Endothelial cell of umbilical vein (primary cell): ENCODE data around the gene EDN1. TPM values are rescaled to one million over a fixed set of nuclear protein-coding genes. Genes with fewer than 3 reads are reported as not detected.

Experiments
- BruUV-seq: library from RNA; stranded (reverse); fragments of 400-500 nt; replicated peaks from 2 replicates; lab custom pipeline; 2021; lab: Mats Ljungman, UMichigan
- CTCF ChIA-PET: fragments of 300-600, 350-600 bp; sonication (Branson Sonifier 250); formaldehyde crosslinking; loops from one replicate; lab custom pipeline; 2021; ENCODE audit warnings: antibody characterized with exemption, inconsistent platforms; lab: Charles Lee
- POLR2A ChIA-PET: fragments of 300-600, 350-600 bp; sonication (Branson Sonifier 250); formaldehyde crosslinking; loops from one replicate; lab custom pipeline; 2021; ENCODE audit warnings: antibody characterized with exemption, inconsistent platforms; lab: Charles Lee
- DNase-seq: peaks from one replicate; pipeline ENCODE4 v3.0.0-alpha.2; 2011; ENCODE audit warnings: low read depth, low spot score
- FAIRE-seq: peaks from 2 replicates; lab custom pipeline; 2011; peaks lifted over from hg19 to GRCh38; lab: Jason Lieb, UNC
- H2AFZ ChIP-seq: 2 replicates; pipeline ENCODE4 v1.6.0; 2012; ENCODE audit warnings: low read depth, low read length, control low read depth, inconsistent platforms
- H3K27ac ChIP-seq: 2 replicates; pipeline ENCODE4 v1.5.1; 2011; ENCODE audit warnings: low read depth, mild to moderate bottlenecking, control low read depth, low read length, moderate library complexity; ENCODE audit not compliant: insufficient read depth
- H3K27me3 ChIP-seq, 2 experiments: 2 replicates each; pipeline versions ENCODE4 v1.6.0 to v1.6.1; 2011; ENCODE audit warnings: low read length in 2 of 2, mixed read lengths in 1 of 2; ENCODE audit not compliant: control insufficient read depth in 2 of 2, insufficient read depth in 2 of 2
- H3K36me3 ChIP-seq, 2 experiments: 2 replicates in 1 of 2; 3 replicates in 1 of 2; pipeline ENCODE4 v1.5.1; 2011; ENCODE audit warnings: low read length in 2 of 2, mild to moderate bottlenecking in 1 of 2, moderate library complexity in 1 of 2; ENCODE audit not compliant: control insufficient read depth in 2 of 2, insufficient read depth in 2 of 2; ENCODE audit errors: extremely low read depth in 1 of 2
- H3K4me1 ChIP-seq: 3 replicates; pipeline ENCODE4 v1.5.1; 2011; ENCODE audit warnings: mild to moderate bottlenecking, low read length; ENCODE audit not compliant: control insufficient read depth, insufficient read depth; ENCODE audit errors: extremely low read depth
- H3K4me2 ChIP-seq: 2 replicates; pipeline ENCODE4 v1.6.1; 2011; ENCODE audit warnings: low read length, control low read depth, mixed read lengths; ENCODE audit not compliant: insufficient read depth
- H3K4me3 ChIP-seq, 3 experiments: fragments of 200-600 bp in 1 of 3; sonication (generic), shearing (Covaris generic) in 1 of 3; replicated peaks in 1 of 3; 2 replicates each; pipeline ENCODE4 v1.5.1; 2011 to 2016; ENCODE audit warnings: control low read depth in 3 of 3, low read length in 3 of 3, mild to moderate bottlenecking in 2 of 3, inconsistent platforms in 1 of 3, low read depth in 1 of 3, moderate library complexity in 1 of 3; ENCODE audit not compliant: insufficient read depth in 1 of 3
- H3K79me2 ChIP-seq: 2 replicates; pipeline ENCODE4 v1.6.0; 2012; ENCODE audit warnings: low read length, inconsistent platforms; ENCODE audit not compliant: control insufficient read depth, insufficient read depth
- H3K9ac ChIP-seq: replicated peaks from 2 replicates; pipeline ENCODE3; 2011; ENCODE audit warnings: low read length, control low read depth; ENCODE audit not compliant: insufficient read depth; ENCODE audit errors: extremely low read depth
- H3K9me1 ChIP-seq: replicated peaks from 3 replicates; pipeline ENCODE4 v1.6.0; 2011; ENCODE audit warnings: mild to moderate bottlenecking, low read length; ENCODE audit not compliant: control insufficient read depth, insufficient read depth; ENCODE audit errors: extremely low read depth
- H3K9me3 ChIP-seq: replicated peaks from 2 replicates; pipeline ENCODE4 v1.5.1; 2012; ENCODE audit warnings: low read length, inconsistent platforms; ENCODE audit not compliant: control insufficient read depth, insufficient read depth
- H4K20me1 ChIP-seq: replicated peaks from 2 replicates; pipeline ENCODE3; 2011; ENCODE audit warnings: mild to moderate bottlenecking, low read length; ENCODE audit not compliant: control insufficient read depth, insufficient read depth; ENCODE audit errors: extremely low read depth
- EZH2 ChIP-seq: IDR thresholded peaks from 2 replicates; pipeline ENCODE4 v1.6.1; 2012; ENCODE audit warnings: borderline replicate concordance, low read depth, mild to moderate bottlenecking, moderate library complexity, low read length, inconsistent platforms; ENCODE audit not compliant: severe bottlenecking
- GATA2 ChIP-seq: IDR thresholded peaks from 2 replicates; pipeline ENCODE4 v1.7.0; 2011; ENCODE audit warnings: low read depth, mild to moderate bottlenecking, moderate library complexity, mixed read lengths, low read length; ENCODE audit not compliant: insufficient read length, insufficient read depth
- MYC ChIP-seq: IDR thresholded peaks from one replicate; pipeline ENCODE4 v1.6.1; 2011; ENCODE audit warnings: mild to moderate bottlenecking, low read depth, low read length
- POLR2A ChIP-seq: IDR thresholded peaks from 2 replicates; pipeline ENCODE4 v1.6.1; 2012; ENCODE audit warnings: low read depth, mild to moderate bottlenecking, control low read depth, low read length
- POLR2AphosphoS5 ChIP-seq: IDR thresholded peaks from 2 replicates; pipeline ENCODE4 v1.6.1; 2012; ENCODE audit warnings: low read depth, mild to moderate bottlenecking, control low read depth, low read length, moderate library complexity; ENCODE audit not compliant: insufficient read depth
- dilution Hi-C: fragments of 300-500 bp; cut with MboI; formaldehyde crosslinking; loops from one replicate; pipeline ENCODE4 v1.15.0; 2019; ENCODE audit warnings: low sequenced_read_pairs; ENCODE audit not compliant: extremely low pct_ligation_motif_present
- intact Hi-C: fragments of 100-400 bp; cut with micrococcal nuclease; formaldehyde crosslinking; loops from one replicate; pipeline ENCODE4 v1.10.0; 2022
- polyA plus RNA-seq, 4 experiments: library from polyadenylated mRNA; depleted of rRNA in 3 of 4; stranded (reverse) in 3 of 4; unstranded in 1 of 4; fragments of >200 nt; gene quantifications; 2 replicates each; pipeline versions ENCODE4 v1.2.1 to v1.2.3, GENCODE V29; 2011 to 2012; ENCODE audit warnings: missing spikeins in 1 of 4
- total RNA-seq: library from RNA; stranded (reverse); gene quantifications from 2 replicates; pipeline ENCODE4 v1.2.3, GENCODE V29; 2021
- TF ChIP-seq, protein P1 (sequence below): IDR thresholded peaks from 2 replicates; pipeline ENCODE4 v1.6.1; 2011; ENCODE audit not compliant: insufficient read depth, insufficient read length

Gene EDN1
- total and polyA plus RNA-seq, 2 donors (not counting 3 experiments of a cell fraction or from before 2014, with no cell fraction given), result 493 to 498 TPM

DNA sequence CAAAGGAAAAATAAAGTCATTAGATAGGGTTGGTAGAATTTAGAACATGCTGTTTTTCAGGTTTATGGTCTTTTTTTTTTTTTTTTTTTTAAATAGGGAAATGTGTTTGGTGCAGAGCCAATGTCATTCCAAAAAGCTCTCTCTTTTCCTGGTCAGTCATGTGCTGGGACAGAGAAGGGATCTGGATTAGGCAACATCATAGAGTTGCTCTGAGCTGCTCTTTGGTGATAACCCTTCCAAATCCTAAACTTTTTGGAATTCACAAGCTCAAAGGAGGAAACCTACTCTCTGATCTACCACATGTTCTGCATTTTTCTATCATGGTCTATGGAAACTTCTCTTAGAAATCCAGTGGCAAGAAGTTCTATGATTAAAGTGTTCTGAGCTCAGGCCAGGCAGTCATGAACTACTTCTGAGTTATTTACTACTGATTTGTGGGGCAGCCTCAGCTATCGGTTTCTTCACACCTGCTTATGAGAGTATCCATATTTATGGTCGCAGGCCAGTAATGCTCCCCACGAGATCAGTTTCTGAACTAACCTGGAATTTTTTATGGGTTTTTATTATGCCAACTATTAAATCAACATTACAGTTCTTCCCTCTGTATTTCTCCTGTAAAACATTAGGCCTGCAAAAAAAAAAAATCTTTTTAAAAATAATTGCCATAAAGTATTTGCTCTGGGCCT is 4.8 kb downstream of the EDN1 start:
- no peaks in the 10 kb centered on the region for H3K27me3 ChIP-seq
- peak overlapping the region; percentile 93 for H3K4me2 ChIP-seq
- TF ChIP-seq POLR2AphosphoS5 (peak; percentile 75), POLR2A (peak; percentile 93), GATA2 (no peak)
- no peak overlapping the region for H2AFZ ChIP-seq
- H3K9ac ChIP-seq, result peak overlapping the region; percentile 99
- intact Hi-C loops, result loop anchor here (5.0 kb wide), 1 partner anchor 1083 kb away; no protein-coding TSS in a partner anchor
- no peaks in the 10 kb centered on the region for H3K9me3 ChIP-seq
- CTCF ChIA-PET, result interaction anchor here (0.8 to 1.2 kb wide), 6 partner anchors 18 to 639 kb away, joined by 3 to 14 read pairs (median 4); no protein-coding TSS in a partner anchor
- no TSS peak for BruUV-seq
- POLR2A ChIA-PET, result interaction anchor here (0.6 to 2.1 kb wide), 10 partner anchors 198 to 685 kb away, joined by 3 to 11 read pairs (median 3); no protein-coding TSS in a partner anchor
- no peak for FAIRE-seq
- no peaks in the 10 kb centered on the region for H3K9me1 ChIP-seq
- peaks cover 30% of the 10 kb centered on the region for H3K4me1 ChIP-seq
- dilution Hi-C loops, result loop anchor here (10.0 to 25.0 kb wide), 4 partner anchors 192 to 683 kb away; no protein-coding TSS in a partner anchor
- peak; percentile 37 for DNase-seq
- peaks cover 53% of the 10 kb centered on the region for H3K79me2 ChIP-seq
- H3K36me3 ChIP-seq, result peaks cover 35 to 54% of the 10 kb centered on the region in 2 experiments
- H3K27ac ChIP-seq, result peak overlapping the region; percentile 98
- H3K4me3 ChIP-seq, result peak overlapping the region in 2 of 3 experiments; percentile 91 to 96
- peaks cover 4% of the 10 kb centered on the region for H4K20me1 ChIP-seq

DNA sequence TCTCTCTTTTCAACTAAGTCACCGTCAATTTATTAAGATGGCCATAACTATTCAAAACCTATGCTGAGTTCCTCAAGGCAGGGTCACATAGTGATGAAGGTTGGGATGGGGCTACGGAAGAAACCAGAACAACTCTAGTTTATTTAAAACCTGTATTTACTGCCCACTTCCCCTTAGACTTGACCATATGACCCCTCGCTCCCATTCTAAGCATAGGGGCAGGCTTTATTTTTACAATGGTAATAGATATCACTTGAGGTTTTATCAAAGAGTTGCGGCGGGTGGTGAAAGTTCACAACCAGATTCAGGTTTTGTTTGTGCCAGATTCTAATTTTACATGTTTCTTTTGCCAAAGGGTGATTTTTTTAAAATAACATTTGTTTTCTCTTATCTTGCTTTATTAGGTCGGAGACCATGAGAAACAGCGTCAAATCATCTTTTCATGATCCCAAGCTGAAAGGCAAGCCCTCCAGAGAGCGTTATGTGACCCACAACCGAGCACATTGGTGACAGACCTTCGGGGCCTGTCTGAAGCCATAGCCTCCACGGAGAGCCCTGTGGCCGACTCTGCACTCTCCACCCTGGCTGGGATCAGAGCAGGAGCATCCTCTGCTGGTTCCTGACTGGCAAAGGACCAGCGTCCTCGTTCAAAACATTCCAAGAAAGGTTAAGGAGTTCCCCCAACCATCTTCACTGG is 5.5 kb downstream of the EDN1 start:
- peak overlapping the region in 2 of 3 experiments; percentile 91 to 96 for H3K4me3 ChIP-seq

More for the DNA sequence above, 5.5 kb downstream of the EDN1 start:
- Histone ChIP-seq H3K4me2 (peak overlapping the region; percentile 93), H3K36me3 (peaks cover 35 to 54% of the 10 kb centered on the region in 2 experiments), H3K79me2 (peaks cover 48% of the 10 kb centered on the region), H3K9me1 (no peaks in the 10 kb centered on the region), H3K9me3 (no peaks in the 10 kb centered on the region), H3K27me3 (no peaks in the 10 kb centered on the region), H4K20me1 (peaks cover 2% of the 10 kb centered on the region), H3K4me1 (peaks cover 30% of the 10 kb centered on the region), H3K9ac (peak overlapping the region; percentile 99), H2AFZ (no peak overlapping the region), H3K27ac (peak overlapping the region; percentile 98)
- TF ChIP-seq MYC, result no peak
- TF ChIP-seq EZH2, result no peak
- TF ChIP-seq, protein P1, sequence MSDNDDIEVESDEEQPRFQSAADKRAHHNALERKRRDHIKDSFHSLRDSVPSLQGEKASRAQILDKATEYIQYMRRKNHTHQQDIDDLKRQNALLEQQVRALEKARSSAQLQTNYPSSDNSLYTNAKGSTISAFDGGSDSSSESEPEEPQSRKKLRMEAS, result no peak
- no peak for TF ChIP-seq POLR2A
- peak; percentile 24 for TF ChIP-seq POLR2AphosphoS5
- DNase-seq, result peak; percentile 24
- FAIRE-seq, result no peak
- dilution Hi-C loops (loop anchor here (10.0 to 25.0 kb wide), 4 partner anchors 192 to 683 kb away; no protein-coding TSS in a partner anchor), intact Hi-C loops (no loop called here)
- BruUV-seq, result TSS peak; percentile 11
- ChIA-PET POLR2A (interaction anchor here (0.6 to 1.2 kb wide), 3 partner anchors 307 to 680 kb away, joined by 3 to 6 read pairs (median 3); no protein-coding TSS in a partner anchor), CTCF (interaction anchor here (0.8 to 9.6 kb wide), 5 partner anchors 18 to 310 kb away, joined by 3 to 203 read pairs (median 4); no protein-coding TSS in a partner anchor)
